ENCODE data around the gene TRERF1.

TRERF1 gene

GRCh38 chr6:42393339-42393738, 58.4 kb downstream of the TRERF1 start:
- H3K4me3 ChIP-seq (ENCODE audit: low read length), result no peak overlapping the region
- no peak for TF ChIP-seq CTCF (conservative IDR thresholded peaks at IDR 0.05; ENCODE audit: low read length)

GRCh38 chr6:42392833-42393232, 58.9 kb downstream of the TRERF1 start:
- no peak for TF ChIP-seq CTCF (conservative IDR thresholded peaks at IDR 0.05; ENCODE audit: low read length)
- DNase-seq (ENCODE audit: low read depth), result no peak
- no peak overlapping the region for H3K4me3 ChIP-seq (ENCODE audit: low read length)

More at GRCh38 chr6:42393339-42393738, 58.4 kb downstream of the TRERF1 start:
- no peak for DNase-seq (ENCODE audit: low read depth)

GRCh38 chr6:42391441-42391840, 60.3 kb downstream of the TRERF1 start:
- TF ChIP-seq CTCF (conservative IDR thresholded peaks at IDR 0.05; ENCODE audit: low read length), result no peak
- no peak for DNase-seq (ENCODE audit: low read depth)
- no peak overlapping the region for H3K4me3 ChIP-seq (ENCODE audit: low read length)

GRCh38 chr6:42390228-42390934, 61.3 kb downstream of the TRERF1 start:
- DNase-seq (ENCODE audit: low read depth), result no peak
- H3K4me3 ChIP-seq (ENCODE audit: low read length), result no peak overlapping the region
- no peak for TF ChIP-seq CTCF (conservative IDR thresholded peaks at IDR 0.05; ENCODE audit: low read length)

DNA sequence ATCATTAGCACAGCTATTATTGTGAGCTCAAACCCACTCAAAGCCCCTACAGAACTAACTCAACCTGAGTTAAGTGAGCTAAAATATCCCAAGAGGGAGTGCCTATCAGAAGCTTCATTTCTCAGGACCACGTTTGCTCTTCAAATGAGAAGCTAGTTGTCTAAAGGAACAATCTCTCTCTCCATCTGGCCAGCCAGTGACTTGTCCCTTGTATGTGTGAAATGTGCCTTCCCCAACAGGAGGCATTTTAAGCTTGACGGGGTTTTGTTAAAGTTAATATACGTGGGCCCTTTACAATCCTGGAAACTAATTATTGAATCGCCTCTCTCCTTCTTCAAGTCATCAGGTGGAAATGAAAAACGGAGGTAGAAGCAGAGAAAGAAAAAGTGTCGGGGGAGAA, 62.0 kb downstream of the TRERF1 start:
- no peak overlapping the region for H3K4me3 ChIP-seq (ENCODE audit: low read length)
- no peak for TF ChIP-seq CTCF (conservative IDR thresholded peaks at IDR 0.05; ENCODE audit: low read length)
- no peak for DNase-seq (ENCODE audit: low read depth)

- TF ChIP-seq CTCF (conservative IDR thresholded peaks at IDR 0.05; ENCODE audit: low read length), result no peak
- no peak overlapping the region for H3K4me3 ChIP-seq (ENCODE audit: low read length)
- DNase-seq (ENCODE audit: low read depth), result no peak
Measured at GRCh38 chr6:42388046-42388445, 63.7 kb downstream of the TRERF1 start.

DNA sequence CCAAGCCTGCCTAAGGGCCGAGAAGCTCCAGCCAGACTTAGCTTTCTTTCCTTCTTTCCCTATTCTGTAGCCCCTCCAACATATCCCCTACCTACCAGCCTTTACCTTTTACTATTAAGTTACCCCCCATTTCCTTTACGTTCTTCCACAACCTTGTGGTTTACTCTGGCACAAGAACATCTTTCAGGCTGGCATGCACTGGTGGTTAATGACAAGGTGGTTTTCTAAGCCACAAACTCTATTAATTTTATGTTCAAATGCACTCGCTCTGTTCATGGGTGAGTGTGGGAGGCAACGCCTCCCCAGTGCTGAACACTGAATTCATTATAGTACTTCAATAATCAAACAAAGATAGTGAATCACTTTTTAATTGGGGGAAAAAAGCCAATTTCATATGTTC, 64.4 kb downstream of the TRERF1 start:
- no peak for TF ChIP-seq CTCF (conservative IDR thresholded peaks at IDR 0.05; ENCODE audit: low read length)
- no peak for DNase-seq (ENCODE audit: low read depth)
- H3K4me3 ChIP-seq (ENCODE audit: low read length), result no peak overlapping the region
